HCT116 (cell line): ENCODE results near the gene SMYD3. TPM values are rescaled to one million over a fixed set of nuclear protein-coding genes. Genes with fewer than 3 reads are reported as not detected.

Experiments used
- ATAC-seq: fragments of 200-7000 bp; cut with Tn5 transposase; 2 replicates; pipeline ENCODE4 v1.9.1; 2020; ENCODE audit warnings: mild to moderate bottlenecking, moderate library complexity
- BruUV-seq: library from RNA; stranded (reverse); fragments of 400-500 nt; replicated peaks from 2 replicates; lab custom pipeline; 2021; lab: Mats Ljungman, UMichigan
- CTCF ChIA-PET: fragments of 300-600 bp; sonication (Branson Sonifier 250); formaldehyde crosslinking; loops from one replicate; lab custom pipeline; 2021; ENCODE audit warnings: antibody characterized with exemption; lab: Charles Lee
- POLR2A ChIA-PET: fragments of 300-600, 350-600 bp; sonication (Branson Sonifier 250); formaldehyde crosslinking; loops from one replicate; lab custom pipeline; 2021; ENCODE audit warnings: antibody characterized with exemption; lab: Charles Lee
- RAD21 ChIA-PET, 2 experiments: fragments of 300-600 bp; sonication (Branson Sonifier 250); formaldehyde crosslinking; loops; one replicate each; lab custom pipeline; 2023; ENCODE audit warnings: low total read pairs in 2 of 2; ENCODE audit not compliant: uncharacterized antibody in 2 of 2, unreplicated experiment in 2 of 2, low non-redundant PET in 1 of 2; lab: Charles Lee
- DNase-seq: peaks from one replicate; pipeline ENCODE4 v3.0.0-alpha.2; 2010; ENCODE audit warnings: low read depth, low spot score
- H2AFZ ChIP-seq: fragments of 200-600 bp; shearing (Covaris generic), sonication (generic); 2 replicates; pipeline ENCODE4 v1.6.1; 2017; ENCODE audit warnings: low read depth, mixed run types, mixed read lengths, antibody characterized with exemption, low read length; ENCODE audit not compliant: poor library complexity, severe bottlenecking
- H3K27ac ChIP-seq: 2 replicates; pipeline ENCODE4 v1.5.1; 2012; ENCODE audit warnings: low read depth, low read length
- H3K27me3 ChIP-seq: fragments of 200-600 bp; sonication (generic); 2 replicates; pipeline ENCODE4 v1.6.1; 2016; ENCODE audit warnings: mixed run types, low read length, mixed read lengths; ENCODE audit not compliant: insufficient read depth
- H3K36me3 ChIP-seq, 2 experiments: fragments of 200-500 bp in 1 of 2; fragments of 200-600 bp in 1 of 2; sonication (Bioruptor generic) in 1 of 2; sonication (generic) in 1 of 2; 2 replicates each; pipeline versions ENCODE4 v1.5.1 to v1.6.1; 2014 to 2016; ENCODE audit warnings: low read length in 2 of 2, inconsistent platforms in 1 of 2, mixed read lengths in 1 of 2, mixed run types in 1 of 2; ENCODE audit not compliant: insufficient read depth in 2 of 2, control insufficient read depth in 1 of 2
- H3K4me1 ChIP-seq, 2 experiments: fragments of 200-600 bp in 1 of 2; sonication (generic) in 1 of 2; 2 replicates each; pipeline versions ENCODE4 v1.5.1 to v1.6.1; 2012 to 2017; ENCODE audit warnings: low read length in 2 of 2, inconsistent platforms in 1 of 2, mild to moderate bottlenecking in 1 of 2, mixed read lengths in 1 of 2, mixed run types in 1 of 2, moderate library complexity in 1 of 2; ENCODE audit not compliant: insufficient read depth in 2 of 2, control insufficient read depth in 1 of 2
- H3K4me2 ChIP-seq: fragments of 200-600 bp; sonication (generic); 2 replicates; pipeline ENCODE4 v1.6.1; 2017; ENCODE audit warnings: mixed run types, low read length, mixed read lengths
- H3K4me3 ChIP-seq, 2 experiments: fragments of 200-600 bp in 1 of 2; sonication (generic) in 1 of 2; replicated peaks in 1 of 2; 2 replicates each; pipeline ENCODE4 v1.5.1; 2011 to 2016; ENCODE audit warnings: low read length in 2 of 2, control low read depth in 1 of 2, low read depth in 1 of 2, mild to moderate bottlenecking in 1 of 2, mixed read lengths in 1 of 2, mixed run types in 1 of 2
- H3K79me2 ChIP-seq: fragments of 200-600 bp; sonication (generic); 2 replicates; pipeline ENCODE4 v1.6.1; 2017; ENCODE audit warnings: mild to moderate bottlenecking, mixed run types, low read length, moderate library complexity, mixed read lengths; ENCODE audit not compliant: insufficient read depth
- H3K9ac ChIP-seq: fragments of 200-600 bp; sonication (generic); 2 replicates; pipeline ENCODE4 v1.6.1; 2016; ENCODE audit warnings: low read length, mixed read lengths
- H3K9me2 ChIP-seq: fragments of 200-600 bp; sonication (generic), shearing (Covaris generic); 2 replicates; pipeline ENCODE4 v1.6.1; 2017; ENCODE audit warnings: mixed run types, mild to moderate bottlenecking, moderate library complexity; ENCODE audit not compliant: insufficient read depth
- H3K9me3 ChIP-seq, 2 experiments: fragments of 200-500 bp in 1 of 2; fragments of 200-600 bp in 1 of 2; sonication (Bioruptor generic) in 1 of 2; sonication (generic) in 1 of 2; 2 replicates each; pipeline ENCODE4 v1.6.1; 2014 to 2017; ENCODE audit warnings: low read length in 2 of 2, mixed read lengths in 2 of 2, inconsistent platforms in 1 of 2, low read depth in 1 of 2, mild to moderate bottlenecking in 1 of 2, mixed run types in 1 of 2, moderate library complexity in 1 of 2; ENCODE audit not compliant: control insufficient read depth in 1 of 2, insufficient read depth in 1 of 2
- H4K20me1 ChIP-seq: fragments of 200-600 bp; sonication (generic), shearing (Covaris generic); 2 replicates; pipeline ENCODE4 v1.6.1; 2017; ENCODE audit warnings: mixed run types, mild to moderate bottlenecking, moderate library complexity; ENCODE audit not compliant: insufficient read depth
- ATF3 ChIP-seq: IDR thresholded peaks from 2 replicates; pipeline ENCODE4 v1.6.1; 2012
- CBX3 ChIP-seq: IDR thresholded peaks from 2 replicates; pipeline ENCODE4 v1.6.1; 2012; ENCODE audit warnings: low read depth
- CEBPB ChIP-seq: IDR thresholded peaks from 2 replicates; pipeline ENCODE4 v1.6.1; 2012; ENCODE audit warnings: low read depth
- EGR1 ChIP-seq: IDR thresholded peaks from 2 replicates; pipeline ENCODE4 v1.6.1; 2012; ENCODE audit warnings: low read depth
- ELF1 ChIP-seq: IDR thresholded peaks from 2 replicates; pipeline ENCODE4 v1.6.1; 2012; ENCODE audit warnings: low read depth, borderline replicate concordance
- EZH2 ChIP-seq: fragments of 200-600 bp; sonication (generic); IDR thresholded peaks from 2 replicates; pipeline ENCODE4 v1.6.1; 2017; ENCODE audit warnings: antibody characterized with exemption, mixed run types
- MAX ChIP-seq: IDR thresholded peaks from 2 replicates; pipeline ENCODE4 v1.6.1; 2012
- POLR2AphosphoS5 ChIP-seq: IDR thresholded peaks from 2 replicates; pipeline ENCODE4 v1.6.1; 2011; ENCODE audit warnings: mild to moderate bottlenecking, low read depth, low read length, moderate library complexity
- RAD21 ChIP-seq: IDR thresholded peaks from 2 replicates; pipeline ENCODE4 v1.6.1; 2012; ENCODE audit warnings: low read depth, mild to moderate bottlenecking
- REST ChIP-seq: IDR thresholded peaks from 2 replicates; pipeline ENCODE4 v1.6.1; 2012; ENCODE audit warnings: low read depth
- SIN3A ChIP-seq: IDR thresholded peaks from 2 replicates; pipeline ENCODE4 v1.6.1; 2012; ENCODE audit warnings: low read depth
- SP1 ChIP-seq: IDR thresholded peaks from 2 replicates; pipeline ENCODE4 v1.6.1; 2012; ENCODE audit warnings: low read depth
- TCF7L2 ChIP-seq: IDR thresholded peaks from 2 replicates; pipeline ENCODE4 v1.7.0; 2011; ENCODE audit warnings: borderline replicate concordance, inconsistent platforms; ENCODE audit not compliant: insufficient read depth, insufficient read length; ENCODE audit errors: extremely low read depth
- YY1 ChIP-seq: IDR thresholded peaks from 2 replicates; pipeline ENCODE4 v1.6.1; 2011; ENCODE audit warnings: low read length, low read depth, moderate library complexity, mild to moderate bottlenecking; ENCODE audit not compliant: insufficient replicate concordance; ENCODE audit errors: extremely low read depth
- ZBTB33 ChIP-seq: IDR thresholded peaks from 2 replicates; pipeline ENCODE4 v1.6.1; 2011; ENCODE audit warnings: mild to moderate bottlenecking, low read length, moderate library complexity; ENCODE audit not compliant: insufficient replicate concordance; ENCODE audit errors: extremely low read depth
- ZNF274 ChIP-seq: fragments of 200-500 bp; sonication (Bioruptor generic); IDR thresholded peaks from 2 replicates; pipeline ENCODE4 v1.6.1; 2014; ENCODE audit warnings: mild to moderate bottlenecking, low read depth, low read length, inconsistent platforms
- intact Hi-C: fragments of 100-400 bp; cut with micrococcal nuclease; formaldehyde crosslinking; loops from 2 replicates; pipeline ENCODE4 v1.10.0; 2022
- total RNA-seq: library from RNA; stranded (reverse); gene quantifications from one replicate; pipeline ENCODE4 v1.2.1, GENCODE V29; 2021; ENCODE audit not compliant: unreplicated experiment

The SMYD3 gene
- total RNA-seq, 1 experiment from 2014 or later = 33.6 TPM

GRCh38 chr1:245835386-245835785 is 671.7 kb downstream of the SMYD3 start:
- H2AFZ ChIP-seq = no peak overlapping the region
- no peaks in the 10 kb centered on the region for H3K36me3 ChIP-seq
- BruUV-seq = no TSS peak
- no peak overlapping the region for H3K4me3 ChIP-seq
- H3K9me2 ChIP-seq = no peaks in the 10 kb centered on the region
- no peak overlapping the region for H3K27ac ChIP-seq
- no peaks in the 10 kb centered on the region for H4K20me1 ChIP-seq
- RAD21 ChIA-PET = no interaction called here
- intact Hi-C loops = no loop called here
- POLR2A ChIA-PET = no interaction called here
- no peak overlapping the region for H3K9ac ChIP-seq
- DNase-seq = no peak
- no peaks in the 10 kb centered on the region for H3K9me3 ChIP-seq
- no peak for TF ChIP-seq CEBPB
- CTCF ChIA-PET = no interaction called here
- H3K79me2 ChIP-seq = no peaks in the 10 kb centered on the region
- no peaks in the 10 kb centered on the region for H3K27me3 ChIP-seq
- peaks cover 11 to 14% of the 10 kb centered on the region in 2 experiments for H3K4me1 ChIP-seq
- H3K4me2 ChIP-seq = no peak overlapping the region
- ATAC-seq = no peak

- no peaks in the 10 kb centered on the region for H3K27me3 ChIP-seq
- H3K4me2 ChIP-seq = no peak overlapping the region
- no peaks in the 10 kb centered on the region for H4K20me1 ChIP-seq
- H3K27ac ChIP-seq = no peak overlapping the region
- no peak for DNase-seq
- ChIA-PET POLR2A (no interaction called here), RAD21 (no interaction called here), CTCF (no interaction called here)
- no peaks in the 10 kb centered on the region for H3K9me2 ChIP-seq
- H3K9ac ChIP-seq = no peak overlapping the region
- no peak overlapping the region for H2AFZ ChIP-seq
- H3K36me3 ChIP-seq = no peaks in the 10 kb centered on the region
- no peak for ATAC-seq
- BruUV-seq = no TSS peak
- H3K4me1 ChIP-seq = peaks cover 11 to 14% of the 10 kb centered on the region in 2 experiments
- H3K4me3 ChIP-seq = no peak overlapping the region
- no peaks in the 10 kb centered on the region for H3K9me3 ChIP-seq
- intact Hi-C loops = no loop called here
- no peaks in the 10 kb centered on the region for H3K79me2 ChIP-seq
- no peak for TF ChIP-seq TCF7L2
- TF ChIP-seq CBX3 = no peak
- no peak for TF ChIP-seq CEBPB
- TF ChIP-seq ATF3 = no peak
- no peak for TF ChIP-seq ELF1
- TF ChIP-seq YY1 = no peak
- TF ChIP-seq RAD21 = no peak
- TF ChIP-seq REST = no peak
- TF ChIP-seq EZH2 = no peak
- TF ChIP-seq SP1 = no peak
- TF ChIP-seq SIN3A = no peak
- TF ChIP-seq MAX = no peak
- no peak for TF ChIP-seq POLR2AphosphoS5
- no peak for TF ChIP-seq ZNF274
- TF ChIP-seq EGR1 = no peak
- no peak for TF ChIP-seq ZBTB33
Measured at GRCh38 chr1:245834002-245834401, 673.1 kb downstream of the SMYD3 start.
